ENCODE results near the gene ANKRD27.

Gene ANKRD27

GRCh38 chr19:32566246-32566830 lies 108.6 kb downstream of the ANKRD27 start:
- TF ChIP-seq CTCF (IDR thresholded peaks at IDR 0.05; ENCODE audit: low read depth, low read length): no peak
- H3K27ac ChIP-seq: no peak overlapping the region
- no peaks in the 10 kb centered on the region for H3K27me3 ChIP-seq (ENCODE audit: insufficient read depth, low read depth, severe bottlenecking)
- no peaks in the 10 kb centered on the region for H3K36me3 ChIP-seq
- no peak overlapping the region for H3K4me3 ChIP-seq (ENCODE audit: low read depth, low read length)
- no peak for DNase-seq
- no peaks in the 10 kb centered on the region for H3K9me3 ChIP-seq (ENCODE audit: severe bottlenecking)

- TF ChIP-seq CTCF (IDR thresholded peaks at IDR 0.05; ENCODE audit: low read depth, low read length): no peak
- no peak overlapping the region for H3K4me3 ChIP-seq (ENCODE audit: low read depth, low read length)
- no peaks in the 10 kb centered on the region for H3K36me3 ChIP-seq
- no peaks in the 10 kb centered on the region for H3K9me3 ChIP-seq (ENCODE audit: severe bottlenecking)
- no peak overlapping the region for H3K27ac ChIP-seq
- no peak for DNase-seq
- no peaks in the 10 kb centered on the region for H3K27me3 ChIP-seq (ENCODE audit: insufficient read depth, low read depth, severe bottlenecking)
Measured at GRCh38 chr19:32563761-32564160, 111.2 kb downstream of the ANKRD27 start.

GRCh38 chr19:32558607-32559228 lies 116.3 kb downstream of the ANKRD27 start:
- no peak for TF ChIP-seq CTCF (IDR thresholded peaks at IDR 0.05; ENCODE audit: low read depth, low read length)
- Histone ChIP-seq H3K36me3 (no peaks in the 10 kb centered on the region), H3K9me3 (ENCODE audit: severe bottlenecking) (no peaks in the 10 kb centered on the region), H3K4me3 (ENCODE audit: low read depth, low read length) (no peak overlapping the region), H3K27me3 (ENCODE audit: insufficient read depth, low read depth, severe bottlenecking) (no peaks in the 10 kb centered on the region), H3K27ac (no peak overlapping the region)
- DNase-seq: no peak

- no peak for DNase-seq
- H3K27ac ChIP-seq: no peak overlapping the region
- no peak overlapping the region for H3K4me3 ChIP-seq (ENCODE audit: low read depth, low read length)
- H3K36me3 ChIP-seq: no peaks in the 10 kb centered on the region
- no peaks in the 10 kb centered on the region for H3K9me3 ChIP-seq (ENCODE audit: severe bottlenecking)
- no peaks in the 10 kb centered on the region for H3K27me3 ChIP-seq (ENCODE audit: insufficient read depth, low read depth, severe bottlenecking)
- TF ChIP-seq CTCF (IDR thresholded peaks at IDR 0.05; ENCODE audit: low read depth, low read length): no peak
Measured at GRCh38 chr19:32555786-32556185, 119.2 kb downstream of the ANKRD27 start.

GRCh38 chr19:32550666-32551065 lies 124.3 kb downstream of the ANKRD27 start:
- Histone ChIP-seq H3K4me3 (ENCODE audit: low read depth, low read length) (no peak overlapping the region), H3K9me3 (ENCODE audit: severe bottlenecking) (no peaks in the 10 kb centered on the region), H3K27me3 (ENCODE audit: insufficient read depth, low read depth, severe bottlenecking) (no peaks in the 10 kb centered on the region), H3K36me3 (no peaks in the 10 kb centered on the region), H3K27ac (no peak overlapping the region)
- no peak for TF ChIP-seq CTCF (IDR thresholded peaks at IDR 0.05; ENCODE audit: low read depth, low read length)
- no peak for DNase-seq

Data from WERI-Rb-1 (cell line).